GM21447 (cell line): Measurements from ENCODE around the gene NOS3.

Source experiments
- ATAC-seq: cut with Tn5 transposase; IDR thresholded peaks from one replicate; pipeline ENCODE4 v1.9.1; 2021; ENCODE audit not compliant: unreplicated experiment

The NOS3 gene

DNA sequence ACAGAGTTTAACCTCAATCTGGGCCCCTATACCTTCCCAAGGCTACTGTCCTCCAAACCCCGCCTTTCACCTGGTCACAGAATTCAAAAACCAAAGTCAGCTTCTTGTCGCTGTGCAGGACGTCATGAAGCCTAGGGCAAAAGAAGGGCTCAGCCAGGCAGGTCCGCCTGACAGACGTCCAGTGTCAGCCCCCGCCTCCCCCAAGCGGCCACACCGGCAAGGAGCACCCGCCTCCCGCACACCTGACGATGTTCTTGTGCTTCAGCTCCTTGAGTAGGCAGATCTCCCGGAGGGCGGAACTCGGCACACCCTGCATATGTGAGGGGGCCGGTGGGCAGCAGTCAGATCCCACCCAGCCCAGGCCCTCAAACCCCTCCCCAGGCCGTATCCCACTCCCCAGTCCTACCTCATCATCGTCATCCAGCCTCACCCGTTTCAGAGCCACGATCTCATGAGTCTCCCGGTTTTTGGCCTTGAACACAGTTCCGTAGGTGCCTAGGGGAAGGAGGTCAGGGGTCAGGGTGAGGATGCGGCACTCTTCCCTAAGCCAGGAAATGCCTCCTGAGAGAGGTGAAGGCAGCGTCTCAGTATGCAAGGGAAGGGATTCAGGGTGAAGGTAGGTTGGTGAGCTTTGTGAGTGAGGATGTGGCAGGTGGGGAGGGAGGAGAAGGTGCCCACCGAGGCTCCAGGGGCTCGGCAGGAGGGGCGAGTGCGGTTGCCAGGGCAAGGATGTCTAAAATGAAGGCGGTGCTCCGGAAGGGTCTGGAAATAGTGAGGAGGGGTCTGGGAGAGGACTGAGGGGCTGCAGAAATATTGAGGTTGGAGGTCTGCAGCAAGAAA is 66.1 kb downstream of the NOS3 start:
- ATAC-seq, result no peak

DNA sequence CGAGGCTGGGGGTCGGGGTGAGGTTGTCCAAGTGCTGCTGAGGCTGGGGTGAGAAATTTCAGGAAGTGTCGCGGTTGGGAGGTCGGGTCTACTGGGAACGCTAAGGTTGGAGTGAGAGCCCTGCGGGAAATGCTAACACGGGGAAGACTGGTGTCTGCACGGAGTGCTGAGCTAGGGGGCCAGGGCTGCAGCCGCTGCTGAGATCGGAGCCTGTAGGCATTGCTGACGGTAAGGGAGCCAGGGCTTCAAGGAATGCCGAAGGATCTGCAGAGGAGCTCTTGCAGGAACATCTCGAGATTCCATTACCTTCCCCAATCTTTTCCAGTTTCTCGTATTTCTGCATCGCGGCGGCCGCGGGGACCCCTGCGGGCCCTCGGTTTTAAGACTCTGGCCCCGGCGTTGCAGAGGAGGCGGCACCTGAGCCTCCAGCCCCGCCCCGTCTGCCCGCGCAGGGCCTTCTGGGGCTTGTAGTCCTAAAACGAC is 66.7 kb downstream of the NOS3 start, which contains the start of gene CDK5:
CDK5 (minus strand) TSS at position 392 of the 483 bp plus-strand sequence; CDS start at position 343, 49 bp downstream.
- ATAC-seq, result peak; percentile 6

GRCh38 chr7:151057989-151058780 is 67.4 kb downstream of the NOS3 start:
- ATAC-seq, result peak; percentile 82

GRCh38 chr7:151058781-151059366 is 68.1 kb downstream of the NOS3 start:
- ATAC-seq, result no peak

- ATAC-seq, result peak; percentile 21
Observed at GRCh38 chr7:151059367-151060112, 68.7 kb downstream of the NOS3 start, which contains the start of gene SLC4A2. SLC4A2 (plus strand) TSS chr7:151059589; CDS start chr7:151061988, 2,399 bp downstream.

DNA sequence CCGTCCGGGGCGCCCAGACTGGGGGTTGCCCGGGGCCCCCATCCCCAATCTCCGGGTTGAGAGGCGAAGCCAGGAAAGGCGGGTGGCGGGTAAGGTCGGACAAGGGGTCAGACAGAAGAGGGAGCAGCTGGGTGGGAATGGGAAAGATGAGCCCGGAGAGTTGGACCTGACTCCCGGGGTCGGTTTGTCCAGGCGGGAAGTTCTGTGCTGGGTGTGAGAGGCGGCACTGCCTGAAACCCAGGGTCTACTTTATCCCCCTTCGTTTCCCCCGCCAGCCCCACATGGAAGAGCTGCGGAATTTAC is 69.2 kb downstream of the NOS3 start:
- ATAC-seq, result no peak

GRCh38 chr7:151060416-151061212 is 69.8 kb downstream of the NOS3 start:
- no peak for ATAC-seq

- no peak for ATAC-seq
Observed at GRCh38 chr7:151061213-151062110, 70.6 kb downstream of the NOS3 start.

DNA sequence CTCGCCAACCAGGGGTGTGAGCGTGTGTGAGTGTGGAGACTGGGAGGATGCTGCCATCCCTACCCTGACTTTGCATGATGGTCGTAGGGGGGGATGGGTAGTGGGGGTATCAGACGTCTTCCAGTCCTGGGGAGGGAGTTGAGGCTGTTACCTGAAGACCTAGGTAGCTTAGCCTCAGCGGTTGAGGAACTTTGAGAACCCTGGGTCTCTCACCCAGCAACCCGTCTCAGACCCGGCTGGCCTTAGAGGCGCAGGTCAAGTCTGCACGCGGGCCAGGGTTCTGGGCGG is 71.2 kb downstream of the NOS3 start:
- ATAC-seq, result no peak

DNA sequence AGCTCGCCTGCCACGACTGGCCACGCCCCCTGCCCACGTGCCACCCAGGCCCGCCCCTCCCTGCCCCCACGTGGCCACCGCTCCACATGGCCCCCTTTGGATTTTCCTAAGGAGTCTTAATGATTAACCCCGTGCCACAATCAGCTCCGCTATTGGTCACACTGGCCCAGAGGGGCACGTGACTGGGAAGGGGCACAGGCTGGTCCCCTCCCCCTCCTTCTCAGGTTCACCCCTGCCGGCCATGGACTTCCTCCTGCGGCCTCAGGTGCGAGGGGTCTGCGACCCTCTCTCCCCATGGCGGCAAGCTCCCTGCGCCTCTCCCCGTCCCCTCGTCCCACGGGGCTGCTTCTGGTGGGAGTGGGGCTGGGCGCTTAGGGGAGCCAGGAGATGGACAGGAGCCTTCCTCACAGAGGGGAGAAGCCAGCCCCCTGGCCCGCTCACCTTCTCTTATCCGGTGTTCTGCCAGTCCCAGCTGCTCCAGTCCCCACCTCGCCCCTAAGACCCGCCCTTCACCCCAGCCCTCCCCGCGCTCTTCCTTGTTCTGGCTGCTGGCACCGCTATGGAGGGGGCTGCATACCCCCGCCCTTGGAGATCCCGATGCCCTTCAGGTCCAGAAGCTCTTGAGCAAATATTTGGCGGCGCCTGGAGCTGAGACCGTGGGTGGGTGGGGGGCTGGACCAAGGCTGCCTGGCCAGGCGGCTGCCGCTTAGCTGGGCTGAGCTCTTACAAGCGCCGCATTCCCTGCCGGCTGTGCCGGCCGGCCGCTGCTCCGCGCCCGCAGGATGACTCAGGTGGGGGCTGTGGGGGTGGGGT is 71.8 kb downstream of the NOS3 start:
- no peak for ATAC-seq

GRCh38 chr7:151063212-151063561 is 72.4 kb downstream of the NOS3 start:
- ATAC-seq, result no peak
